8988T (cell line): ENCODE data around the gene SOBP.

Source experiments
- DNase-seq: peaks from one replicate; pipeline ENCODE4 v3.0.0; 2011

Gene SOBP

GRCh38 chr6:107554918-107555317 lies 65.0 kb downstream of the SOBP start:
- no peak for DNase-seq

GRCh38 chr6:107555449-107555848 lies 65.5 kb downstream of the SOBP start:
- DNase-seq: no peak

GRCh38 chr6:107556082-107556481 lies 66.2 kb downstream of the SOBP start:
- DNase-seq: no peak

- no peak for DNase-seq
These were observed 67.8 kb downstream of the SOBP start for GRCh38 chr6:107557698-107558097.

GRCh38 chr6:107560657-107561056 lies 70.7 kb downstream of the SOBP start:
- DNase-seq: no peak

GRCh38 chr6:107561306-107561705 lies 71.4 kb downstream of the SOBP start:
- DNase-seq: no peak

GRCh38 chr6:107563694-107564588 lies 74.0 kb downstream of the SOBP start:
- DNase-seq: no peak

- no peak for DNase-seq
These were observed 74.7 kb downstream of the SOBP start for GRCh38 chr6:107564589-107564951.

- DNase-seq: no peak
These were observed 75.3 kb downstream of the SOBP start for GRCh38 chr6:107565165-107565723.

- DNase-seq: no peak
These were observed 77.7 kb downstream of the SOBP start for GRCh38 chr6:107567643-107568042.

GRCh38 chr6:107569473-107569872 lies 79.6 kb downstream of the SOBP start:
- DNase-seq: no peak

- DNase-seq: no peak
These were observed 81.4 kb downstream of the SOBP start for GRCh38 chr6:107571354-107571753.

GRCh38 chr6:107572886-107573285 lies 83.0 kb downstream of the SOBP start:
- no peak for DNase-seq

- DNase-seq: no peak
These were observed 84.9 kb downstream of the SOBP start for GRCh38 chr6:107574856-107575255.

- DNase-seq: no peak
These were observed 86.9 kb downstream of the SOBP start for GRCh38 chr6:107576852-107577251.

GRCh38 chr6:107578642-107579341 lies 88.9 kb downstream of the SOBP start:
- no peak for DNase-seq

GRCh38 chr6:107579456-107580056 lies 89.6 kb downstream of the SOBP start:
- no peak for DNase-seq

- no peak for DNase-seq
These were observed 92.2 kb downstream of the SOBP start for GRCh38 chr6:107582086-107582485.

- DNase-seq: no peak
These were observed 94.8 kb downstream of the SOBP start for GRCh38 chr6:107584726-107585125.

GRCh38 chr6:107585815-107586435 lies 96.0 kb downstream of the SOBP start:
- DNase-seq: no peak

GRCh38 chr6:107587451-107587850 lies 97.5 kb downstream of the SOBP start:
- DNase-seq: no peak

- no peak for DNase-seq
These were observed 99.3 kb downstream of the SOBP start for GRCh38 chr6:107589199-107589598.

- DNase-seq: no peak
These were observed 100.0 kb downstream of the SOBP start for GRCh38 chr6:107589934-107590333.
